NCI-H128 (cell line): ENCODE data around the gene CPA3.

ENCODE experiments used
- DNase-seq: peaks from one replicate; lab custom pipeline; 2025; ENCODE audit not compliant: unreplicated experiment; lab: John Stamatoyannopoulos, UW

Gene CPA3

GRCh38 chr3:148857316-148857715 lies 7.8 kb upstream of the CPA3 start:
- no peak for DNase-seq

- no peak for DNase-seq
Observed at GRCh38 chr3:148861277-148861869, 3.7 kb upstream of the CPA3 start.

- DNase-seq = no peak
Observed at GRCh38 chr3:148863297-148863696, 1.8 kb upstream of the CPA3 start.

GRCh38 chr3:148863814-148864213 lies 1.3 kb upstream of the CPA3 start:
- no peak for DNase-seq

- DNase-seq = no peak
Observed at GRCh38 chr3:148866261-148866660, 1.2 kb downstream of the CPA3 start.

- no peak for DNase-seq
Observed at GRCh38 chr3:148873270-148873927, 8.3 kb downstream of the CPA3 start.

GRCh38 chr3:148873977-148874376 lies 8.9 kb downstream of the CPA3 start:
- DNase-seq = no peak

- DNase-seq = no peak
Observed at GRCh38 chr3:148878095-148878494, 13.0 kb downstream of the CPA3 start.

- no peak for DNase-seq
Observed at GRCh38 chr3:148879256-148879655, 14.2 kb downstream of the CPA3 start.

- DNase-seq = no peak
Observed at GRCh38 chr3:148880681-148881080, 15.6 kb downstream of the CPA3 start.

- DNase-seq = no peak
Observed at GRCh38 chr3:148881286-148881685, 16.2 kb downstream of the CPA3 start.

- DNase-seq = no peak
Observed at GRCh38 chr3:148882288-148882687, 17.2 kb downstream of the CPA3 start.

GRCh38 chr3:148883163-148883562 lies 18.1 kb downstream of the CPA3 start:
- no peak for DNase-seq

- no peak for DNase-seq
Observed at GRCh38 chr3:148884261-148884660, 19.2 kb downstream of the CPA3 start.

- no peak for DNase-seq
Observed at GRCh38 chr3:148889828-148890227, 24.7 kb downstream of the CPA3 start.

GRCh38 chr3:148896062-148896461 lies 31.0 kb downstream of the CPA3 start:
- DNase-seq = no peak

- no peak for DNase-seq
Observed at GRCh38 chr3:148901987-148902791, 37.1 kb downstream of the CPA3 start.

- DNase-seq = no peak
Observed at GRCh38 chr3:148903022-148903442, 37.9 kb downstream of the CPA3 start.

GRCh38 chr3:148903941-148904340 lies 38.8 kb downstream of the CPA3 start:
- DNase-seq = no peak

GRCh38 chr3:148906667-148907066 lies 41.6 kb downstream of the CPA3 start:
- DNase-seq = no peak

GRCh38 chr3:148911173-148911572 lies 46.1 kb downstream of the CPA3 start:
- DNase-seq = no peak

GRCh38 chr3:148911592-148911991 lies 46.5 kb downstream of the CPA3 start:
- DNase-seq = no peak
